ENCODE measurements around the gene NEK6.
A peak's percentile ranks its signal among the peaks of the same experiment; 100 is the strongest.

The NEK6 gene

DNA sequence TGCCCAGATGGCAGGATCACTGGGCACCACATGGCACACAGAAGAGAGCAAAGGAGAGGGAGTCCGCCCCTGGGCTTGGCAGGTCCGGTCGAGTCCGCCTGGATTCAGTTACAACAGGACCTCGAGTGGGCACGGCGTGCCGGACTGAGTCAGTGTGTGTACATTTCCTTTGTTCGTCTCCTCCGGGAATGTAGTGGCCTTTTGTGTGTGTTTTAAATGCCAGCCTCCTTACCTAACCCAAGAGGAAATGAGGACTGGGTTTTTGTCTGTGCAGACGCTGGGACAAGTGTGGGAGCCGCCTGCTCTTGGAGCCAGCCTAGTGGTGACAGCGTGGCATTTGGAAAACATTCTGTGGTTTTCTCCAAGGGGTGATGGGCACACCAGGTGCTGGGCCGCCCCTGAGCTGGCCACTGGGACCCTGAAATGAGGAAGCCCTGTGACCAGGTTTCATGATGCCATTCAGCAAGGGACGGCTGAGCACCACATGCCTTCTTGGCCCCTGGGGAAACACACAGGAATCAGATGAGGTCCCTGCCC is 9.6 kb downstream of the NEK6 start:
- Histone ChIP-seq H3K4me1 (peaks cover 5 to 87% (median 82%) of the 10 kb centered on the region in 4 donors), H3K27me3 (no peaks in the 10 kb centered on the region), H3K9me3 (no peaks in the 10 kb centered on the region), H3K27ac (peak overlapping the region; percentile 70 to 74), H3K36me3 (no peaks in the 10 kb centered on the region), H3K4me3 (peak overlapping the region in 1 of 2 donors; percentile 26)
- peak; percentile 73 to 91 for DNase-seq
- TF ChIP-seq, protein P1, sequence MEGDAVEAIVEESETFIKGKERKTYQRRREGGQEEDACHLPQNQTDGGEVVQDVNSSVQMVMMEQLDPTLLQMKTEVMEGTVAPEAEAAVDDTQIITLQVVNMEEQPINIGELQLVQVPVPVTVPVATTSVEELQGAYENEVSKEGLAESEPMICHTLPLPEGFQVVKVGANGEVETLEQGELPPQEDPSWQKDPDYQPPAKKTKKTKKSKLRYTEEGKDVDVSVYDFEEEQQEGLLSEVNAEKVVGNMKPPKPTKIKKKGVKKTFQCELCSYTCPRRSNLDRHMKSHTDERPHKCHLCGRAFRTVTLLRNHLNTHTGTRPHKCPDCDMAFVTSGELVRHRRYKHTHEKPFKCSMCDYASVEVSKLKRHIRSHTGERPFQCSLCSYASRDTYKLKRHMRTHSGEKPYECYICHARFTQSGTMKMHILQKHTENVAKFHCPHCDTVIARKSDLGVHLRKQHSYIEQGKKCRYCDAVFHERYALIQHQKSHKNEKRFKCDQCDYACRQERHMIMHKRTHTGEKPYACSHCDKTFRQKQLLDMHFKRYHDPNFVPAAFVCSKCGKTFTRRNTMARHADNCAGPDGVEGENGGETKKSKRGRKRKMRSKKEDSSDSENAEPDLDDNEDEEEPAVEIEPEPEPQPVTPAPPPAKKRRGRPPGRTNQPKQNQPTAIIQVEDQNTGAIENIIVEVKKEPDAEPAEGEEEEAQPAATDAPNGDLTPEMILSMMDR (IDR thresholded peaks at IDR 0.05), result peak; percentile 24 to 29
- intact Hi-C loops (cut with DNase I; ENCODE audit: low total_unique reads), result no loop called here

DNA sequence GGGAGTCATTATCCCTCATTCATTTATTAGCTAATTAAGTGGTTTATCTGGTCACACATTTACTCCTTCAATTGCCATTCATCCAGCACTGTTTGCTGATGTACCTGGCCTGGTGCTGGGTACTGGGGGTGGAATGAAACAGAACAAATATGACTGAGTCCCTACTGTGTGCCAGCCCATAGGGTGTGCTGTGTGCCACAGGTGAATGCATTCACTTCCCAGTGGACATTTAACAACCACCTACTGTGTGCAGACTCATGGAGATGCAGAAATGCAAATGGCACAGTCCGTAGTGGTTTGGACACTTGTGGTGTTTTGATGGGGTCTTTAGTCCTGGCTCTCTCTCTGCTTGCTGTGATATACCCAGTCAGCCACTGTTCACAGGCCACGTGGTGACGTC is 10.5 kb downstream of the NEK6 start:
- DNase-seq, result no peak
- peak overlapping the region; percentile 70 to 74 for H3K27ac ChIP-seq
- H3K4me3 ChIP-seq, result no peak overlapping the region
- H3K9me3 ChIP-seq, result no peaks in the 10 kb centered on the region
- TF ChIP-seq, protein P1 (IDR thresholded peaks at IDR 0.05), result no peak
- intact Hi-C loops (cut with DNase I; ENCODE audit: low total_unique reads), result no loop called here
- H3K4me1 ChIP-seq, result peaks cover 8 to 87% (median 82%) of the 10 kb centered on the region in 4 donors
- H3K36me3 ChIP-seq, result no peaks in the 10 kb centered on the region
- H3K27me3 ChIP-seq, result no peaks in the 10 kb centered on the region

DNA sequence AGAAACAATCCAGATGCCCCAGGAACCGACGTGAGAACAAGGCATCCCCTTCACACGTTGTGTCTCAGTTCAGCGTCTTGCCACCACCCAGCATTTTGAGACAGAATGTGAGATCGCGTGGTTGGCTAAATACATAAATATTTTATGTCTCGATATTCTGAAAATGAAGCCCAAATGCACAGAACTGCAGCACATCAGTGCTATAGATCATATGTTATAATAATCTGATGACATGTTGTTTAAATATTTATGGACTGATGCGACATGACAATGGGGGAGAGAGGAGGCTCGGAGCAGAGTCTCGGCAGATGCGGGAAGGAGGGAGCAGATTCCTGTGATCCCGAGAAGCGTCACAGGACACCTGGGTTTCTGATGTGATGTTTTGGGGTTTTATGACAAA is 10.9 kb downstream of the NEK6 start:
- DNase-seq, result no peak
- Histone ChIP-seq H3K4me1 (peaks cover 8 to 85% (median 82%) of the 10 kb centered on the region in 4 donors), H3K27ac (peak overlapping the region; percentile 21 to 74), H3K27me3 (no peaks in the 10 kb centered on the region), H3K4me3 (no peak overlapping the region), H3K36me3 (no peaks in the 10 kb centered on the region), H3K9me3 (no peaks in the 10 kb centered on the region)
- TF ChIP-seq, protein P1 (IDR thresholded peaks at IDR 0.05), result no peak
- intact Hi-C loops (cut with DNase I; ENCODE audit: low total_unique reads), result no loop called here

DNA sequence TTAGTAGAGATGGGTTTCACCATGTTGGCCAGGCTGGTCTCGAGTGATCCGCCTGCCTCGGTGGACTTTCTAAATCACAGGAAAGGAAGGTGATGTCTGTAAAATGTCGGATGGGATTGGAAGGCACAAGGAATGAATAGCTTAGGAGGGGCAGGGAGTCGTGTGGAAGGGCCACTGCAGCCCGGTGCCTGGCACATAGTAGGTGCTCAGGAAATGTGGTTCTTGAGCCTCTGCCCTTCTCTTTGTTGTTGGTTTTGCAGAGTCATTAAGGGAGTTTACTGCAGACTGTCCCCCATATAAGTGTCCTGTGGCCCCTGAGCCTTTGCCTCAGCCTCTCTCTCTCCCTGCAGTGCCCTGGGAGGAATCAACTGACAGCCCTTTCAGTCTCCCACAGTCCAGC is 11.8 kb downstream of the NEK6 start:
- TF ChIP-seq, protein P1 (IDR thresholded peaks at IDR 0.05), result no peak
- no peaks in the 10 kb centered on the region for H3K27me3 ChIP-seq
- H3K9me3 ChIP-seq, result no peaks in the 10 kb centered on the region
- peaks cover 8 to 85% (median 82%) of the 10 kb centered on the region in 4 donors for H3K4me1 ChIP-seq
- DNase-seq, result no peak
- no peaks in the 10 kb centered on the region for H3K36me3 ChIP-seq
- H3K4me3 ChIP-seq, result no peak overlapping the region
- peak overlapping the region; percentile 11 to 93 for H3K27ac ChIP-seq
- intact Hi-C loops (cut with DNase I; ENCODE audit: low total_unique reads), result no loop called here

DNA sequence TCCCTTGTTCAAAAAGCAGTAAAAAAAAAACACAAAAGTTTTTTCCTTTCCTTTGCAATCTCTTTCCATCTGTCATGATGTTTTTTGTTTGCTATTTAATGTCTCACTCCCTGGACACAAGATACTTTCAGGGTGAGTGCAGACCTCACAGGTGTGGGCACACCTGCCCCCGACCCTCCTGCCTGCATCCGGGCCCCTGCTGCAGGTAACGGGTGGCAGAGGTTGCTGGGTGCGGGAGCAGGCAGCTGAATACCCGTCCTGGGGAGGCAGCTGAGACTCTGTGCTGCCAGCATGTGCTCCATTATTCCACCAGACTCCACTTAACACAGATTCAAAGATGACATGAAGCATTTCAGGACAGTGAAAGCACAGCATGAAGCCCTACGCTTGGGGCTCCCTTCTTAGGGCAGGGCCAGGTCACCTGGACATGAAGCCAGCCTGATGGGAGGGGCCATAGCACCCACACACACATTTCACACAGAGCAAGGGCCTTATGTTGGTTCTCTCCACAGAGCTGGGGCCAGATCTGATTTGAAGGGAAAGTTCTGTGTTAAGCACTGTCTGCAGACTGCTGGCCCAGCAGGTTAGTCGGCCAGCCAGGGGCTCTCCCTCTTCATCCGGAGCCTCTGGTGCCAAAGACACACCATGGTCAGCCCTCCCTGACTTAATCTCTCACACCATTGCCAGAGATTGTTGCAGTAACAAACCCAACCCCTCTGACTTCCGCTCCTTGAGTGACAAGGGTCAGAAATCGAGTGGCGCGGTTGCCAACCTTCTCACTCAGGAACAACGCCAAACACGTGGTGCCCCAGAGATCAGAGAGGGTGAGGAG is 13.0 kb downstream of the NEK6 start:
- peak overlapping the region; percentile 87 to 93 for H3K27ac ChIP-seq
- H3K4me1 ChIP-seq, result peaks cover 8 to 90% (median 87%) of the 10 kb centered on the region in 4 donors
- no peak overlapping the region for H3K4me3 ChIP-seq
- H3K9me3 ChIP-seq, result no peaks in the 10 kb centered on the region
- intact Hi-C loops (cut with DNase I; ENCODE audit: low total_unique reads), result no loop called here
- DNase-seq, result peak; percentile 70 to 96
- H3K36me3 ChIP-seq, result no peaks in the 10 kb centered on the region
- TF ChIP-seq, protein P1 (IDR thresholded peaks at IDR 0.05), result no peak
- H3K27me3 ChIP-seq, result no peaks in the 10 kb centered on the region

Measured in tibial artery (tissue), 4 donors.